ENCODE measurements around the gene HNF4A. TPM values are rescaled to one million over a fixed set of nuclear protein-coding genes. Genes with fewer than 3 reads are reported as not detected.

The HNF4A gene
- total RNA-seq, 4 donors from 2014 or later: not detected

DNA sequence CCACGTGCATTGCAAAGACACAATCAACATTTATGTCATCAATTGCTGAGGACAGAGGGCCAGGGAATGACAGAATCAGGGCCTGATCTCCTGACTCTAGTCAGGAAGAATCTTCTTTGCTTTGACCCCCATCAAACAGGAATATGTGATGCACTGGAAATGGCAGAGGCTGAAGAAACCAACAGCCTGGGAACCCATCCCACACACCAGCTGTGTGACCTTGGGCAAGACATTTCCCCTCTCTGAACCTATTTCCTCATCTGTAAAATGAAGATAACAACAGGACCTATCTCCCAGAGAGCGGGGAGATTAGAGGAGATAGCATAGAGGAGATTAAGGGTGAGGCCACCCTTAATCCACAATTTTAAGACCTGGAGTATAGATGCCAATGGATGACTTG lies 1.5 kb downstream of the HNF4A start:
- intact Hi-C loops (cut with DNase I): no loop called here
- no peak overlapping the region for H3K4me3 ChIP-seq (replicated peaks in 1 of 3)

DNA sequence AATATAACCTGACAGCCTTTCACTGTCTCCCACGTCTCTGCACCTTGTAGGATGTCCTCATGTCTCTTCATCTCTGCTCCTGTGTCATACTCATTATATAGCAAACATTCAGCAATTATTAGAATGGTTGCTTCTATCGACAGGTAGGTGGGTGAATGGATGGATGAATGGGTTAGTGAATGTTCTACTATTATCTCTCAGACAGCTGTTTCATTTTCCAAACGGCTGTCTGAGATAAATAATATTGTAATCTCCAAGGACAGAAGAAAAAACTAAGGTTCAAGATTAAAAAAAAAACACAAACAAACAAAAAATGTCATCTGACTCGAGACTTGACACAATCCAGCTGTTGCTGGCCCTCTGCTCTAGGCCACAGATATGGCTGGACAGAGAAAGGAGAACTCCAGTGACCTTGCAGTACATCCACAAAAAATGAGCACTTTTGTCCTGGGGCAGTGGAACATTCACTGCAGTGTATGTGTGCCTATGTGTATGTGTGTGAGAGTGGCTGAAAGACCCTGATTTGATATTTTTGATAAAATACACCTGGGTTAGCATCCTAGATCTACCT lies 2.1 kb downstream of the HNF4A start:
- Histone ChIP-seq H3K36me3 (no peaks in the 10 kb centered on the region), H3K27ac (no peak overlapping the region), H3K9me3 (no peaks in the 10 kb centered on the region), H3K27me3 (no peaks in the 10 kb centered on the region), H3K4me1 (no peaks in the 10 kb centered on the region), H3K4me3 (replicated peaks in 1 of 3) (no peak overlapping the region)
- TF ChIP-seq, protein P1, sequence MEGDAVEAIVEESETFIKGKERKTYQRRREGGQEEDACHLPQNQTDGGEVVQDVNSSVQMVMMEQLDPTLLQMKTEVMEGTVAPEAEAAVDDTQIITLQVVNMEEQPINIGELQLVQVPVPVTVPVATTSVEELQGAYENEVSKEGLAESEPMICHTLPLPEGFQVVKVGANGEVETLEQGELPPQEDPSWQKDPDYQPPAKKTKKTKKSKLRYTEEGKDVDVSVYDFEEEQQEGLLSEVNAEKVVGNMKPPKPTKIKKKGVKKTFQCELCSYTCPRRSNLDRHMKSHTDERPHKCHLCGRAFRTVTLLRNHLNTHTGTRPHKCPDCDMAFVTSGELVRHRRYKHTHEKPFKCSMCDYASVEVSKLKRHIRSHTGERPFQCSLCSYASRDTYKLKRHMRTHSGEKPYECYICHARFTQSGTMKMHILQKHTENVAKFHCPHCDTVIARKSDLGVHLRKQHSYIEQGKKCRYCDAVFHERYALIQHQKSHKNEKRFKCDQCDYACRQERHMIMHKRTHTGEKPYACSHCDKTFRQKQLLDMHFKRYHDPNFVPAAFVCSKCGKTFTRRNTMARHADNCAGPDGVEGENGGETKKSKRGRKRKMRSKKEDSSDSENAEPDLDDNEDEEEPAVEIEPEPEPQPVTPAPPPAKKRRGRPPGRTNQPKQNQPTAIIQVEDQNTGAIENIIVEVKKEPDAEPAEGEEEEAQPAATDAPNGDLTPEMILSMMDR (IDR thresholded peaks at IDR 0.05): no peak
- TF ChIP-seq POLR2A (IDR thresholded peaks at IDR 0.05): no peak
- no peak for DNase-seq
- WGBS, 2 donors: 68% methylated on average over 4 of the region's 4 CpGs
- intact Hi-C loops (cut with DNase I): no loop called here

More for the DNA sequence above, 1.5 kb downstream of the HNF4A start:
- H3K36me3 ChIP-seq: no peaks in the 10 kb centered on the region
- WGBS, 2 donors: 68 to 74% methylated on average over 2 of the region's 2 CpGs
- no peaks in the 10 kb centered on the region for H3K4me1 ChIP-seq
- no peaks in the 10 kb centered on the region for H3K9me3 ChIP-seq
- TF ChIP-seq POLR2A (IDR thresholded peaks at IDR 0.05): no peak
- TF ChIP-seq, protein P1 (IDR thresholded peaks at IDR 0.05): no peak
- H3K27me3 ChIP-seq: no peaks in the 10 kb centered on the region
- H3K27ac ChIP-seq: no peak overlapping the region
- no peak for DNase-seq

DNA sequence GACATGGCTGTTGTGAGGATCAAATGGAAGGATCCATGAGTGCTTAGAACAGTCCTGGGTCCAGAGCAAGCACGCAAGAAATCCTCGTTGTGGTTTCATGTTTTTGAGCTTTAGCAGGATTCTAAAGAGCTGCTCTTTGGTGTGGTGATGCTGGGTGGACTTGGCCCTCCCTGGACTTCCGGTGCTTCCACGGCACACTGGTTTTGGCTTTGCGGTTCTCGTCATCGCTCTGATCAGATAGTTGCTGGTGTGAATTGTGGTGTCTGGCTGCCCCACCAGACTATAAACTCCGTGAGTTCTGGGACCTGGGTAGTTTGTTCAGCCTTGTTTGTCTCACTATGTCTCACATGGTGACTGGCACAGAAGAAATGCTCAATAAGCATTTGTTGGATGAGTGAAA lies 3.3 kb downstream of the HNF4A start:
- TF ChIP-seq, protein P1 (IDR thresholded peaks at IDR 0.05): no peak
- TF ChIP-seq POLR2A (IDR thresholded peaks at IDR 0.05): no peak
- no peak for DNase-seq
- no peaks in the 10 kb centered on the region for H3K4me1 ChIP-seq
- WGBS, 2 donors: 84 to 86% methylated on average over 8 of the region's 8 CpGs
- H3K36me3 ChIP-seq: no peaks in the 10 kb centered on the region
- no peaks in the 10 kb centered on the region for H3K9me3 ChIP-seq
- intact Hi-C loops (cut with DNase I): no loop called here
- H3K27ac ChIP-seq: no peak overlapping the region
- H3K4me3 ChIP-seq (replicated peaks in 1 of 3): no peak overlapping the region
- no peaks in the 10 kb centered on the region for H3K27me3 ChIP-seq

DNA sequence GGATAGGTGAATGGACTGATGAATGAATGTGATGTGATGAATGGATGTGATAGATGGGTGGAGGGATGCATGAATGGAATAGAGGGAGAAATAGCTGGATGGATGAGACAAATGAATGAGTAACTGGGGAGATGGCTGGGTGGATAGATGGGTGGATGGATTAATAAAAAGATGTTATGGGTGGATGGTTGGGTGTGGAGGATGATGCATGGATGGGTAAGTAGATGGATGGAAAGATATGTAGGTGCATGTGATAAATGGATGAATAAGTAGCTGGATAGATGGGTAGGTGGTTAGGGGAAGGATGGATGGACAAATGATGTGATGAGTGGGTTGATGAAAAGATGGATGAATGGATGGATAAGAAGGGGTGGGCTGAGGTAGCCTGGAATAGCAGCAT lies 4.7 kb downstream of the HNF4A start:
- H3K27ac ChIP-seq: no peak overlapping the region
- H3K4me1 ChIP-seq: no peaks in the 10 kb centered on the region
- intact Hi-C loops (cut with DNase I): no loop called here
- TF ChIP-seq, protein P1 (IDR thresholded peaks at IDR 0.05): no peak
- TF ChIP-seq POLR2A (IDR thresholded peaks at IDR 0.05): no peak
- no peaks in the 10 kb centered on the region for H3K9me3 ChIP-seq
- no peak overlapping the region for H3K4me3 ChIP-seq (replicated peaks in 1 of 3)
- no peak for DNase-seq
- no peaks in the 10 kb centered on the region for H3K36me3 ChIP-seq
- no peaks in the 10 kb centered on the region for H3K27me3 ChIP-seq

DNA sequence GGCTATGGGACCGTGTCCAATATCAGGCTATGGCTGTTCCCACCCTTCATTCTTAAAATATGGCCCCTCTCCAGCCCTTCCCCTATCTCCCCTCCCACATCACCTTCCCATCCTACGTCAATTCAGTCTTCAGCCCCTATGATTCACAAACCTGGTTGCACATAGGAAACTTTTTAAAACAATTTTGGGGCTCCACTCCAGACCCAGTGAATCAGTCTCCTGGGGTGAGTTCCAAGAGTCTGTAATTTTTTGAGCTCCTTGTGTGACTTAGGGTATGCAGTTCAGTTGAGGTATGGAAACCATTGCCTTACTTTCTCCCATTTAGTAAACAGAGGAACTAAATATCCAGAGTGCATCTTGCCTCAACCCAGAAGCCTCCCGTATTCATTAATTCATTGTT lies 5.5 kb downstream of the HNF4A start:
- Histone ChIP-seq H3K9me3 (no peaks in the 10 kb centered on the region), H3K27ac (no peak overlapping the region), H3K27me3 (no peaks in the 10 kb centered on the region), H3K4me1 (no peaks in the 10 kb centered on the region), H3K36me3 (no peaks in the 10 kb centered on the region), H3K4me3 (replicated peaks in 1 of 3) (no peak overlapping the region)
- no peak for TF ChIP-seq POLR2A (IDR thresholded peaks at IDR 0.05)
- TF ChIP-seq, protein P1 (IDR thresholded peaks at IDR 0.05): no peak
- DNase-seq: no peak
- 87 to 90% methylated on average over 3 of the region's 3 CpGs for WGBS, 2 donors
- intact Hi-C loops (cut with DNase I): no loop called here

Data from thyroid gland (tissue), 4 donors.